B cell (primary cell): Measurements from ENCODE around the gene PLCD3. TPM values are rescaled to one million over a fixed set of nuclear protein-coding genes. Genes with fewer than 3 reads are reported as not detected.

Source experiments
- ATAC-seq: fragments of 200-7000 bp; cut with Tn5 transposase; one replicate; pipeline ENCODE4 v1.10.0; 2021; ENCODE audit warnings: low read depth, mild to moderate bottlenecking, moderate number of reproducible peaks, moderate library complexity
- CTCF ChIA-PET: fragments of 350-600 bp; sonication (Branson Sonifier 250); formaldehyde crosslinking; loops from one replicate; lab custom pipeline; 2021; ENCODE audit warnings: antibody characterized with exemption, inconsistent platforms; lab: Charles Lee
- POLR2A ChIA-PET: fragments of 350-600 bp; sonication (Branson Sonifier 250); formaldehyde crosslinking; loops from one replicate; lab custom pipeline; 2021; ENCODE audit warnings: antibody characterized with exemption; lab: Charles Lee
- DNase-seq: peaks from one replicate; pipeline ENCODE4 v3.0.0; 2013
- H2AFZ ChIP-seq: 2 replicates; pipeline ENCODE4 v1.6.1; 2012; ENCODE audit warnings: mild to moderate bottlenecking, low read depth, low read length; ENCODE audit not compliant: insufficient read depth, poor library complexity, severe bottlenecking
- H3K27ac ChIP-seq, 2 donors: 1 replicate in 1 of 2; 2 replicates in 1 of 2; pipeline ENCODE4 v1.5.1; 2012 to 2013; ENCODE audit warnings: low read length in 2 of 2, mild to moderate bottlenecking in 2 of 2, moderate library complexity in 1 of 2
- H3K27me3 ChIP-seq, 4 experiments: fragments of 200-600 bp in 1 of 4; sonication (generic) in 1 of 4; replicated peaks in 1 of 4; 1 replicate in 2 of 4; 2 replicates in 2 of 4; pipeline versions ENCODE4 v1.6.1 to v1.7.0; 2013 to 2016; ENCODE audit warnings: low read length in 3 of 4, mild to moderate bottlenecking in 2 of 4, mixed read lengths in 1 of 4, moderate library complexity in 1 of 4; ENCODE audit not compliant: insufficient read depth in 4 of 4, control insufficient read depth in 3 of 4; ENCODE audit errors: control extremely low read depth in 1 of 4
- H3K36me3 ChIP-seq, 2 experiments: replicated peaks in 1 of 2; 1 replicate in 1 of 2; 2 replicates in 1 of 2; pipeline versions ENCODE4 v1.6.1 to v1.7.1; 2013; ENCODE audit warnings: low read length in 1 of 2; ENCODE audit not compliant: insufficient read depth in 2 of 2, control insufficient read depth in 1 of 2; ENCODE audit errors: control extremely low read depth in 1 of 2, extremely low read depth in 1 of 2
- H3K4me1 ChIP-seq, 2 donors: fragments of 200-600 bp in 1 of 2; sonication (generic) in 1 of 2; 1 replicate in 1 of 2; 2 replicates in 1 of 2; pipeline versions ENCODE4 v1.5.1 to v1.6.1; 2013 to 2017; ENCODE audit warnings: low read length in 2 of 2; ENCODE audit not compliant: control insufficient read depth in 2 of 2, insufficient read depth in 2 of 2
- H3K4me2 ChIP-seq: replicated peaks from 2 replicates; pipeline ENCODE3; 2012; ENCODE audit warnings: mild to moderate bottlenecking, low read depth, low read length; ENCODE audit not compliant: poor library complexity, severe bottlenecking
- H3K4me3 ChIP-seq, 5 experiments: fragments of 200-600 bp in 1 of 5; sonication (generic) in 1 of 5; 1 replicate in 3 of 5; 2 replicates in 2 of 5; pipeline versions ENCODE4 v1.5.1 to v1.7.0; 2011 to 2016; ENCODE audit warnings: low read length in 4 of 5, mild to moderate bottlenecking in 4 of 5, low read depth in 2 of 5, control low read depth in 1 of 5, moderate library complexity in 1 of 5; ENCODE audit not compliant: insufficient read depth in 1 of 5; ENCODE audit errors: control extremely low read depth in 1 of 5, extremely low read depth in 1 of 5
- H3K79me2 ChIP-seq: fragments of 200-600 bp; sonication (generic); one replicate; pipeline ENCODE4 v1.6.0; 2016; ENCODE audit warnings: low read length; ENCODE audit not compliant: control insufficient read depth, insufficient read depth
- H3K9ac ChIP-seq: fragments of 200-600 bp; sonication (generic); 2 replicates; pipeline ENCODE4 v1.6.1; 2017; ENCODE audit warnings: mild to moderate bottlenecking, low read length, moderate library complexity
- H3K9me3 ChIP-seq, 3 donors: one replicate each; pipeline versions ENCODE4 v1.6.1 to v1.7.1; 2013; ENCODE audit warnings: low read length in 2 of 3; ENCODE audit not compliant: control insufficient read depth in 2 of 3, insufficient read depth in 1 of 3; ENCODE audit errors: control extremely low read depth in 1 of 3
- H4K20me1 ChIP-seq: 2 replicates; pipeline ENCODE4 v1.6.0; 2012; ENCODE audit warnings: mild to moderate bottlenecking, low read length; ENCODE audit not compliant: insufficient read depth, control insufficient read depth, poor library complexity, severe bottlenecking
- H3K27ac Mint-ChIP-seq: one replicate; pipeline ENCODE4 v1.8.0; 2021; ENCODE audit warnings: mixed read lengths
- H3K27me3 Mint-ChIP-seq: one replicate; pipeline ENCODE4 v1.8.0; 2021; ENCODE audit warnings: mixed read lengths
- H3K4me1 Mint-ChIP-seq: one replicate; pipeline ENCODE4 v1.8.0; 2021; ENCODE audit warnings: mixed read lengths
- H3K4me3 Mint-ChIP-seq: one replicate; pipeline ENCODE4 v1.8.0; 2021; ENCODE audit warnings: mixed read lengths
- H3K9me3 Mint-ChIP-seq: one replicate; pipeline ENCODE4 v1.8.0; 2022; ENCODE audit warnings: mixed read lengths; ENCODE audit not compliant: insufficient read depth
- CTCF ChIP-seq: fragments of 200-600 bp; IDR thresholded peaks from one replicate; pipeline ENCODE4 v1.8.0; 2022; ENCODE audit warnings: antibody characterized with exemption, mild to moderate bottlenecking
- EZH2 ChIP-seq: IDR thresholded peaks from 2 replicates; pipeline ENCODE4 v1.6.1; 2012; ENCODE audit warnings: borderline replicate concordance, low read depth, mild to moderate bottlenecking, moderate library complexity, low read length; ENCODE audit not compliant: insufficient read depth, poor library complexity, severe bottlenecking
- WGBS: methylation state at CpG from one replicate; pipeline ENCODE4 v1.1.5; 2013; ENCODE audit warnings: missing lambda C conversion rate; ENCODE audit not compliant: insufficient coverage; 5-methylcytosine and 5-hydroxymethylcytosine counted together
- intact Hi-C: fragments of 100-400 bp; cut with micrococcal nuclease; formaldehyde crosslinking; loops from one replicate; pipeline ENCODE4 v1.10.0; 2022
- polyA plus RNA-seq: library from polyadenylated mRNA; depleted of rRNA; stranded (reverse); fragments of >200 nt; gene quantifications from 2 replicates; pipeline ENCODE4 v1.2.3, GENCODE V29; 2012
- total RNA-seq, 2 donors: library from RNA; stranded (reverse); fragments of 120-200 nt in 1 of 2; gene quantifications; 1 replicate in 1 of 2; 2 replicates in 1 of 2; pipeline versions ENCODE4 v1.2.3 to v1.2.4, GENCODE V29; 2013 to 2022

Gene PLCD3
- total and polyA plus RNA-seq, 2 donors (not counting 1 experiment from before 2014, with no cell fraction given), result 0.54 to 2.2 TPM

DNA sequence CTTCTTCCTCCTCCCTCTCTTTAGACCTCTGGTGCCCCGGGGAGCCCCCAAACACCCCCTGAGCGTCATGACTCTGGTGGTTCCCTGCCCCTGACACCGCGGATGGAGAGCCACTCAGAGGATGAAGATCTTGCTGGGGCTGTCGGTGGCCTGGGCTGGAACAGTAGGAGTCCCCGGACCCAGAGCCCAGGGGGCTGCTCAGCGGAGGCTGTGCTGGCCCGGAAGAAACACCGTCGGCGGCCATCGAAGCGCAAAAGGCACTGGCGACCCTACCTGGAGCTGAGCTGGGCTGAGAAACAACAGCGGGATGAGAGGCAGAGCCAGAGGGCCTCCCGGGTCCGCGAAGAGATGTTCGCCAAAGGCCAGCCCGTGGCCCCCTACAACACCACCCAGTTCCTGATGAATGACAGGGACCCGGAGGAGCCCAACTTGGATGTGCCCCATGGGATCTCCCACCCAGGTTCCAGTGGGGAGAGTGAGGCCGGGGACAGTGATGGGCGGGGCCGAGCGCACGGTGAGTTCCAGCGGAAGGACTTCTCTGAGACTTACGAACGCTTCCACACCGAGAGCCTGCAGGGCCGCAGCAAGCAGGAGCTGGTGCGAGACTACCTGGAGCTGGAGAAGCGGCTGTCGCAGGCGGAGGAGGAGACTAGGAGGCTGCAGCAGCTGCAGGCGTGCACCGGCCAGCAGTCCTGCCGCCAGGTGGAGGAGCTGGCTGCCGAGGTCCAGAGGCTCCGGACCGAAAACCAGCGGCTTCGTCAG is 36.9 kb upstream of the PLCD3 start:
- Histone ChIP-seq H2AFZ (no peak overlapping the region), H3K4me2 (no peak overlapping the region), H3K4me1 (peaks cover 11 to 16% of the 10 kb centered on the region in 2 donors), H3K36me3 (no peaks in the 10 kb centered on the region), H3K27ac (no peak overlapping the region), H3K79me2 (no peaks in the 10 kb centered on the region), H3K27me3 (no peaks in the 10 kb centered on the region), H3K9ac (no peak overlapping the region), H4K20me1 (no peaks in the 10 kb centered on the region), H3K9me3 (no peaks in the 10 kb centered on the region), H3K4me3 (no peak overlapping the region)
- CTCF ChIA-PET, result interaction anchor here (1.4 kb wide), 1 partner anchor 20 kb away, joined by 5 read pairs; no protein-coding TSS in a partner anchor
- intact Hi-C loops, result no loop called here
- WGBS, result 98% methylated on average over 39 of the region's 43 CpGs
- Mint-ChIP-seq H3K27ac (no peak overlapping the region), H3K27me3 (no peaks in the 10 kb centered on the region), H3K4me3 (no peak overlapping the region), H3K4me1 (peaks cover 12% of the 10 kb centered on the region), H3K9me3 (no peaks in the 10 kb centered on the region)
- POLR2A ChIA-PET, result interaction anchor here (0.6 kb wide), 1 partner anchor 12 kb away, joined by 4 read pairs; no protein-coding TSS in a partner anchor
- no peak for ATAC-seq
- TF ChIP-seq EZH2 (no peak), CTCF (no peak)
- DNase-seq, result no peak

GRCh38 chr17:45164734-45165269 is 32.5 kb upstream of the PLCD3 start:
- H3K27ac ChIP-seq, result no peak overlapping the region
- ChIA-PET POLR2A (interaction anchor here (1.3 kb wide), 1 partner anchor 20 kb away, joined by 3 read pairs; no protein-coding TSS in a partner anchor), CTCF (interaction anchor here (0.6 to 10.5 kb wide), 3 partner anchors 12 to 29 kb away, joined by 5 to 198 read pairs (median 100); partner anchors contain the start of genes ACBD4 and HEXIM1)
- H3K4me1 Mint-ChIP-seq, result peaks cover 17% of the 10 kb centered on the region
- H3K4me3 ChIP-seq, result no peak overlapping the region
- H3K27ac Mint-ChIP-seq, result no peak overlapping the region
- H3K9me3 ChIP-seq, result no peaks in the 10 kb centered on the region
- no peaks in the 10 kb centered on the region for H3K36me3 ChIP-seq
- no peak overlapping the region for H3K9ac ChIP-seq
- no peak overlapping the region for H3K4me2 ChIP-seq
- H3K4me1 ChIP-seq, result peaks cover 9 to 11% of the 10 kb centered on the region in 2 donors
- ATAC-seq (no peak), DNase-seq (no peak)
- H3K9me3 Mint-ChIP-seq, result no peaks in the 10 kb centered on the region
- no peaks in the 10 kb centered on the region for H4K20me1 ChIP-seq
- WGBS, result 88% methylated on average over 5 of the region's 7 CpGs
- intact Hi-C loops, result no loop called here
- H2AFZ ChIP-seq, result no peak overlapping the region
- H3K27me3 Mint-ChIP-seq, result no peaks in the 10 kb centered on the region
- no peaks in the 10 kb centered on the region for H3K27me3 ChIP-seq
- TF ChIP-seq CTCF (no peak), EZH2 (no peak)
- H3K79me2 ChIP-seq, result peaks cover 22% of the 10 kb centered on the region
- H3K4me3 Mint-ChIP-seq, result no peak overlapping the region
